ENCODE measurements around the gene UBE2D2. TPM values are rescaled to one million over a fixed set of nuclear protein-coding genes. Genes with fewer than 3 reads are reported as not detected.

UBE2D2 gene
- total RNA-seq (2012; rRNA removed), result 35.7 and 56.7 TPM in 2 replicates
- 26.9 and 34.4 TPM in 2 replicates for polyA plus RNA-seq (2012; rRNA removed)
- polyA plus RNA-seq (2012; cell fraction: cytosol; rRNA removed), result 17.1 and 36.9 TPM in 2 replicates
- polyA plus RNA-seq (2012; cell fraction: nucleus; rRNA removed; ENCODE audit: low replicate concordance), result 16.3 and 16.8 TPM in 2 replicates
- Bru-seq, nascent RNA, result percentile 81 among the genes with signal in this experiment
- BruChase-seq, experiment 1, labeled RNA remaining after a 6-hour chase, result percentile 90 among the genes with signal in this experiment
- BruChase-seq, experiment 2, labeled RNA remaining after a 2-hour chase, result percentile 73 among the genes with signal in this experiment
- long read RNA-seq, transcript UBE2D2-202 (7 exons, 2,702 nt), result major isoform, 92 of 112 reads
- long read RNA-seq, partial matches to known transcripts, result 10 of 112 reads
- long read RNA-seq, other reads (novel, unspliced or antisense), result 10 of 112 reads

GRCh38 chr5:139560752-139561654, at the start of gene UBE2D2:
Gene UBE2D2 (plus strand): TSS chr5:139561339. CDS start chr5:139561792, 453 bp downstream.
- Histone ChIP-seq H3K27ac (ENCODE audit: insufficient read depth, low read length) (peak within 1 kb of the TSS; percentile 91), H3K9me3 (ENCODE audit: control insufficient read depth, insufficient read depth, low read length) (no peaks in the 10 kb centered on the region), H2AK9ac (replicated peaks; ENCODE audit: low read depth, low read length, poor library complexity) (peak within 1 kb of the TSS; percentile 94), H3K36me3 (ENCODE audit: control insufficient read depth, insufficient read depth, low read length) (no peaks in the 10 kb centered on the region; the same call in 1 of the 2 replicates), H3K56ac (ENCODE audit: extremely low read depth, insufficient read depth, low read length) (peak within 1 kb of the TSS; percentile 96), H4K91ac (ENCODE audit: insufficient read depth, low read depth, low read length) (peak within 1 kb of the TSS; percentile 98), H2BK5ac (ENCODE audit: low read depth, low read length, poor library complexity, severe bottlenecking) (peak within 1 kb of the TSS; percentile 89), H3K4me3 (ENCODE audit: insufficient read depth, low read depth, low read length) (peak within 1 kb of the TSS; percentile 84), H3K14ac (replicated peaks; ENCODE audit: low read depth, low read length) (peak within 1 kb of the TSS; percentile 100), H3K4me1 (ENCODE audit: control insufficient read depth, insufficient read depth, low read length) (peaks cover 9% of the 10 kb centered on the region), H2BK20ac (ENCODE audit: low read depth, low read length) (peak within 1 kb of the TSS; percentile 69; the same call in 1 of the 2 replicates), H3K23ac (ENCODE audit: low read depth, low read length) (peak within 1 kb of the TSS; percentile 99), H3K27me3 (ENCODE audit: control insufficient read depth, insufficient read depth, low read length) (no peaks in the 10 kb centered on the region), H4K8ac (ENCODE audit: low read depth in 2 of 2, low read length in 2 of 2) (peak within 1 kb of the TSS; percentile 100), H3K4ac (ENCODE audit: low read depth, low read length) (peak within 1 kb of the TSS; percentile 99), H3K4me2 (ENCODE audit: low read depth, low read length) (peak within 1 kb of the TSS; percentile 96), H2BK120ac (ENCODE audit: low read depth, low read length) (peak within 1 kb of the TSS; percentile 86; the same call in 1 of the 2 replicates), H2AFZ (replicated peaks; ENCODE audit: low read length, poor library complexity) (peak within 1 kb of the TSS; percentile 100), H3K18ac (ENCODE audit: low read depth, low read length) (peak within 1 kb of the TSS; percentile 95), H2AK5ac (ENCODE audit: low read depth, low read length) (peak within 1 kb of the TSS; percentile 94), H4K5ac (ENCODE audit: low read depth, low read length) (peak within 1 kb of the TSS; percentile 94), H3K9ac (ENCODE audit: low read depth, low read length) (peak within 1 kb of the TSS; percentile 99), H2BK15ac (ENCODE audit: low read depth, low read length) (peak within 1 kb of the TSS; percentile 75; the same call in 1 of the 3 replicates), H4K20me1 (ENCODE audit: insufficient read depth, low read length) (peaks cover 35% of the 10 kb centered on the region), H3K79me1 (ENCODE audit: low read depth in 1 of 2, low read length in 2 of 2) (peaks cover 4 to 28% of the 10 kb centered on the region in 2 experiments; a peak in 3 of 4 replicates), H3K9me1 (ENCODE audit: insufficient read depth, low read length) (peaks cover 8% of the 10 kb centered on the region; the same call in 1 of the 2 replicates)
- WGBS, 2 experiments (ENCODE audit: extremely low coverage in 2 of 2, insufficient read length in 1 of 2), result 0% methylated on average over 49 of the region's 89 CpGs; no CpG with 5 or more reads in 1 of the 2 experiments
- DNase-seq (peak; percentile 98), ATAC-seq (ENCODE audit: low read depth) (peak; percentile 95)
- ChIA-PET CTCF (interaction anchor here (0.9 kb wide), 1 partner anchor 14 kb away, joined by 4 read pairs; no protein-coding TSS in a partner anchor), POLR2A (ENCODE audit: unreplicated experiment) (no interaction called here)
- dilution Hi-C loops (cut with HindIII; ENCODE audit: low sequenced_read_pairs, unreplicated experiment), result no loop called here
- no TSS peak for BruUV-seq (replicated peaks)
- intact Hi-C loops (cut with micrococcal nuclease), result loop anchor here (5.0 kb wide), 2 partner anchors 124 to 139 kb away; partner anchors contain the start of gene DNAJC18
- in situ Hi-C loops (cut with MboI; ENCODE audit: low sequenced_read_pairs), result no loop called here
- TF ChIP-seq CTCF (conservative IDR thresholded peaks at IDR 0.05; ENCODE audit: low read depth, low read length), result no peak
- peak; percentile 18; the same call in 1 of the 2 replicates for TF ChIP-seq NFE2L2 (IDR thresholded peaks at IDR 0.05; ENCODE audit: low read depth, low read length)
- no peak for TF ChIP-seq RAD21 (IDR thresholded peaks at IDR 0.05; ENCODE audit: low read length)
- TF ChIP-seq CEBPB (IDR thresholded peaks at IDR 0.05; ENCODE audit: low read depth, low read length), result no peak
- TF ChIP-seq RCOR1 (IDR thresholded peaks at IDR 0.05; ENCODE audit: insufficient replicate concordance, low read length), result no peak
- 0 out of 2 replicates have a peak, but pooled peaks have one; percentile 10 for TF ChIP-seq FOS (IDR thresholded peaks at IDR 0.05; ENCODE audit: low read depth, low read length)
- TF ChIP-seq ELK1 (IDR thresholded peaks at IDR 0.05; ENCODE audit: borderline replicate concordance, low read depth, low read length), result no peak
- no peak for TF ChIP-seq RFX5 (IDR thresholded peaks at IDR 0.05; ENCODE audit: low read depth, low read length)
- TF ChIP-seq USF2 (IDR thresholded peaks at IDR 0.05; ENCODE audit: low read depth, low read length), result 0 out of 2 replicates have a peak, but pooled peaks have one; percentile 11
- no peak for TF ChIP-seq MAFK (IDR thresholded peaks at IDR 0.05; ENCODE audit: low read depth, low read length)
